Mesenchymal stem cell (in vitro differentiated cells and primary cell): Measurements from ENCODE around the gene CST1.
"Not testable (repeated sequence)": the region's sequence is repeated elsewhere in the genome, so short reads cannot be mapped to it uniquely, and the experiment has no call there.

Source experiments
- DNase-seq: peaks from one replicate; pipeline ENCODE4 v3.0.0-alpha.2; 2013
- H2AFZ ChIP-seq: one replicate; pipeline ENCODE4 v1.6.1; 2013; ENCODE audit warnings: low read depth, mild to moderate bottlenecking, control low read depth, inconsistent platforms, low read length, moderate library complexity
- H2AK5ac ChIP-seq: 2 replicates; pipeline ENCODE4 v1.6.1; 2013; ENCODE audit warnings: low read length, moderate library complexity, mild to moderate bottlenecking, inconsistent platforms; ENCODE audit not compliant: severe bottlenecking
- H2BK120ac ChIP-seq: one replicate; pipeline ENCODE4 v1.6.1; 2013; ENCODE audit warnings: low read depth, mild to moderate bottlenecking, inconsistent platforms, low read length, moderate library complexity
- H2BK12ac ChIP-seq, 2 experiments: one replicate each; pipeline ENCODE4 v1.6.1; 2013; ENCODE audit warnings: inconsistent platforms in 2 of 2, low read length in 2 of 2, mild to moderate bottlenecking in 2 of 2, moderate library complexity in 2 of 2, control low read depth in 1 of 2
- H2BK15ac ChIP-seq: one replicate; pipeline ENCODE4 v1.6.1; 2013; ENCODE audit warnings: mild to moderate bottlenecking, low read depth, inconsistent platforms; ENCODE audit not compliant: poor library complexity, severe bottlenecking
- H2BK5ac ChIP-seq: 2 replicates; pipeline ENCODE4 v1.6.1; 2013; ENCODE audit warnings: low read depth, mild to moderate bottlenecking, low read length, control low read depth, inconsistent platforms; ENCODE audit not compliant: poor library complexity, severe bottlenecking
- H3K14ac ChIP-seq, 2 experiments: one replicate each; pipeline ENCODE4 v1.6.1; 2013; ENCODE audit warnings: inconsistent platforms in 2 of 2, low read length in 2 of 2, control low read depth in 1 of 2, mild to moderate bottlenecking in 1 of 2, moderate library complexity in 1 of 2
- H3K18ac ChIP-seq, 2 experiments: one replicate each; pipeline ENCODE4 v1.6.1; 2013; ENCODE audit warnings: inconsistent platforms in 2 of 2, low read length in 2 of 2, control low read depth in 1 of 2, low read depth in 1 of 2, mild to moderate bottlenecking in 1 of 2
- H3K23ac ChIP-seq, 2 experiments: one replicate each; pipeline ENCODE4 v1.6.1; 2013; ENCODE audit warnings: inconsistent platforms in 2 of 2, low read length in 2 of 2, mild to moderate bottlenecking in 2 of 2, moderate library complexity in 2 of 2, control low read depth in 1 of 2
- H3K27ac ChIP-seq: 2 replicates; pipeline ENCODE4 v1.5.1; 2013; ENCODE audit warnings: mild to moderate bottlenecking, moderate library complexity, low read length, control low read depth, inconsistent platforms; ENCODE audit not compliant: poor library complexity, severe bottlenecking
- H3K27me3 ChIP-seq, 2 experiments: 2 replicates each; pipeline versions ENCODE4 v1.6.1 to v1.7.0; 2013; ENCODE audit warnings: low read length in 2 of 2, mild to moderate bottlenecking in 2 of 2, moderate library complexity in 2 of 2, control low read depth in 1 of 2, inconsistent platforms in 1 of 2; ENCODE audit not compliant: control insufficient read depth in 1 of 2, insufficient read depth in 1 of 2
- H3K36me3 ChIP-seq, 2 experiments: 2 replicates each; pipeline versions ENCODE4 v1.6.1 to v1.7.0; 2013; ENCODE audit warnings: low read length in 2 of 2, control low read depth in 1 of 2, inconsistent platforms in 1 of 2, low read depth in 1 of 2, mild to moderate bottlenecking in 1 of 2; ENCODE audit not compliant: insufficient read depth in 2 of 2, control insufficient read depth in 1 of 2
- H3K4ac ChIP-seq, 2 experiments: one replicate each; pipeline ENCODE4 v1.6.1; 2013; ENCODE audit warnings: inconsistent platforms in 2 of 2, low read length in 2 of 2, mild to moderate bottlenecking in 2 of 2, moderate library complexity in 2 of 2, control low read depth in 1 of 2, low read depth in 1 of 2
- H3K4me1 ChIP-seq: 2 replicates; pipeline ENCODE4 v1.6.1; 2013; ENCODE audit warnings: low read depth, low read length, control low read depth; ENCODE audit not compliant: control insufficient read depth, insufficient read depth
- H3K4me2 ChIP-seq: 2 replicates; pipeline ENCODE4 v1.6.1; 2013; ENCODE audit warnings: low read length, mild to moderate bottlenecking, inconsistent platforms; ENCODE audit not compliant: poor library complexity, severe bottlenecking
- H3K4me3 ChIP-seq, 2 experiments: 2 replicates each; pipeline versions ENCODE4 v1.5.1 to v1.7.0; 2013; ENCODE audit warnings: low read length in 2 of 2, mild to moderate bottlenecking in 2 of 2, control low read depth in 1 of 2, low read depth in 1 of 2; ENCODE audit not compliant: insufficient read depth in 1 of 2
- H3K79me1 ChIP-seq: replicated peaks from 2 replicates; pipeline ENCODE4 v1.6.1; 2013; ENCODE audit warnings: mild to moderate bottlenecking, control low read depth, low read length, inconsistent platforms; ENCODE audit not compliant: poor library complexity, severe bottlenecking
- H3K9ac ChIP-seq: 2 replicates; pipeline ENCODE4 v1.7.0; 2013; ENCODE audit warnings: mild to moderate bottlenecking, low read length, moderate library complexity
- H3K9me3 ChIP-seq: 2 replicates; pipeline ENCODE4 v1.7.0; 2013; ENCODE audit warnings: mild to moderate bottlenecking, low read length; ENCODE audit not compliant: control insufficient read depth
- H4K8ac ChIP-seq: one replicate; pipeline ENCODE4 v1.6.1; 2013; ENCODE audit warnings: inconsistent platforms, mild to moderate bottlenecking, low read length, moderate library complexity
- H4K91ac ChIP-seq: one replicate; pipeline ENCODE4 v1.6.1; 2013; ENCODE audit warnings: mild to moderate bottlenecking, low read length, inconsistent platforms
- WGBS: methylation state at CpG from one replicate; pipeline ENCODE4 v1.1.7; 2013; ENCODE audit warnings: mixed read lengths; 5-methylcytosine and 5-hydroxymethylcytosine counted together

Gene CST1

GRCh38 chr20:23749746-23750145 is 989 bp downstream of the CST1 start:
- H3K79me1 ChIP-seq = no peaks in the 10 kb centered on the region
- 85% methylated on average over 5 of the region's 5 CpGs for WGBS
- no peak overlapping the region for H4K8ac ChIP-seq

GRCh38 chr20:23748975-23749374 is 1.8 kb downstream of the CST1 start:
- not testable (repeated sequence) for H3K4ac ChIP-seq, H3K36me3 ChIP-seq, H3K18ac ChIP-seq, H2AFZ ChIP-seq, H2BK15ac ChIP-seq, H3K4me3 ChIP-seq, H3K4me2 ChIP-seq, H2BK5ac ChIP-seq, H3K9ac ChIP-seq, H4K8ac ChIP-seq, DNase-seq, H3K9me3 ChIP-seq, H2AK5ac ChIP-seq, H3K14ac ChIP-seq, H3K27me3 ChIP-seq, H3K23ac ChIP-seq, H3K27ac ChIP-seq, H3K79me1 ChIP-seq, H4K91ac ChIP-seq, H2BK12ac ChIP-seq, H2BK120ac ChIP-seq
- peaks cover 10% of the 10 kb centered on the region for H3K4me1 ChIP-seq
- WGBS = 95% methylated on average over 7 of the region's 10 CpGs

More at GRCh38 chr20:23749746-23750145, 989 bp downstream of the CST1 start:
- H3K27me3 ChIP-seq = peaks cover 0 to 4% of the 10 kb centered on the region in 2 experiments
- no peak overlapping the region for H3K4ac ChIP-seq
- no peak overlapping the region for H3K14ac ChIP-seq
- H3K36me3 ChIP-seq = no peaks in the 10 kb centered on the region
- H2BK15ac ChIP-seq = no peak overlapping the region
- H2BK5ac ChIP-seq = no peak overlapping the region
- no peak overlapping the region for H3K23ac ChIP-seq
- no peak overlapping the region for H2BK120ac ChIP-seq
- H3K18ac ChIP-seq = no peak overlapping the region
- peaks cover 13% of the 10 kb centered on the region for H3K4me1 ChIP-seq
- no peak overlapping the region for H3K27ac ChIP-seq
- no peak overlapping the region for H2BK12ac ChIP-seq
- DNase-seq = no peak
- H4K91ac ChIP-seq = no peak overlapping the region
- no peak overlapping the region for H2AFZ ChIP-seq
- H3K9me3 ChIP-seq = no peaks in the 10 kb centered on the region
- no peak overlapping the region for H3K4me2 ChIP-seq
- H3K4me3 ChIP-seq = no peak overlapping the region
- H2AK5ac ChIP-seq = no peak overlapping the region
- H3K9ac ChIP-seq = no peak overlapping the region

GRCh38 chr20:23747551-23747950 is 3.2 kb downstream of the CST1 start:
- not testable (repeated sequence) for DNase-seq

GRCh38 chr20:23747092-23747491 is 3.6 kb downstream of the CST1 start:
- H3K4ac ChIP-seq, H3K14ac ChIP-seq, H3K79me1 ChIP-seq, H3K27ac ChIP-seq, H3K9ac ChIP-seq, H2BK12ac ChIP-seq, H2AFZ ChIP-seq, H4K8ac ChIP-seq, H3K9me3 ChIP-seq, H2BK15ac ChIP-seq, H3K4me2 ChIP-seq, H4K91ac ChIP-seq, H3K4me3 ChIP-seq, H3K27me3 ChIP-seq, H2AK5ac ChIP-seq, H3K4me1 ChIP-seq, H2BK5ac ChIP-seq, H2BK120ac ChIP-seq, H3K23ac ChIP-seq, DNase-seq, H3K36me3 ChIP-seq, H3K18ac ChIP-seq: not testable (repeated sequence)
- WGBS = 75% methylated on average over 4 of the region's 4 CpGs

More at GRCh38 chr20:23747551-23747950, 3.2 kb downstream of the CST1 start:
- H3K4me3 ChIP-seq, H3K79me1 ChIP-seq, H3K9me3 ChIP-seq, H2BK5ac ChIP-seq, H2BK12ac ChIP-seq, H3K27me3 ChIP-seq, H3K36me3 ChIP-seq, H2BK120ac ChIP-seq, H2AK5ac ChIP-seq, H3K4me1 ChIP-seq, H2BK15ac ChIP-seq, H3K27ac ChIP-seq, H4K8ac ChIP-seq, H3K4ac ChIP-seq, H3K4me2 ChIP-seq, H3K18ac ChIP-seq, H3K9ac ChIP-seq, H3K14ac ChIP-seq, H4K91ac ChIP-seq, H3K23ac ChIP-seq, H2AFZ ChIP-seq: not testable (repeated sequence)
- WGBS = 81% methylated on average over 6 of the region's 7 CpGs
